A549 (cell line): ENCODE data around the gene ZNF750. TPM values are rescaled to one million over a fixed set of nuclear protein-coding genes. Genes with fewer than 3 reads are reported as not detected.

ENCODE experiments used
- ATAC-seq, 2 experiments: fragments of 200-7000 bp in 1 of 2; fragments of >200 bp in 1 of 2; cut with Nextera tagmentation in 1 of 2; cut with Tn5 transposase in 1 of 2; 3 replicates each; pipeline versions ENCODE4 v1.8.0 to v1.9.1; 2018 to 2020; ENCODE audit warnings: mild to moderate bottlenecking in 1 of 2, moderate library complexity in 1 of 2
- CTCF ChIA-PET: fragments of 300-600 bp; sonication (Branson Sonifier 250); formaldehyde crosslinking; extraction: SDS; loops from one replicate; lab custom pipeline; 2021; ENCODE audit warnings: antibody characterized with exemption, inconsistent platforms; lab: Yijun Ruan, JAX
- POLR2A ChIA-PET: fragments of 350-600 bp; formaldehyde crosslinking; extraction: SDS; loops from one replicate; lab custom pipeline; 2021; ENCODE audit warnings: antibody characterized with exemption, inconsistent platforms; lab: Yijun Ruan, JAX
- DNase-seq, 2 experiments: peaks; one replicate each; pipeline versions ENCODE4 v3.0.0 to v3.0.0-alpha.2; 2011 to 2016; ENCODE audit warnings: low read depth in 1 of 2, low spot score in 1 of 2
- FAIRE-seq: peaks from 2 replicates; lab custom pipeline; 2011; peaks lifted over from hg19 to GRCh38; lab: Jason Lieb, UNC
- H3K27ac ChIP-seq, 2 experiments: fragments of >200 bp; sonication (Bioruptor Twin); formaldehyde crosslinking; 3 replicates each; pipeline ENCODE4 v1.5.1; 2016 to 2017
- H3K4me1 ChIP-seq: fragments of >200 bp; sonication (Bioruptor Twin); formaldehyde crosslinking; 3 replicates; pipeline ENCODE4 v1.6.1; 2016
- H3K4me2 ChIP-seq: fragments of >200 bp; sonication (Bioruptor Twin); formaldehyde crosslinking; 3 replicates; pipeline ENCODE4 v1.6.1; 2016
- H3K4me3 ChIP-seq: fragments of >200 bp; sonication (Bioruptor Twin); formaldehyde crosslinking; 3 replicates; pipeline ENCODE4 v1.5.1; 2016
- H3K9me3 ChIP-seq: fragments of >200 bp; sonication (Bioruptor Twin); formaldehyde crosslinking; 3 replicates; pipeline ENCODE4 v1.6.1; 2016
- BHLHE40 ChIP-seq: IDR thresholded peaks from 2 replicates; pipeline ENCODE4 v1.6.1; 2012; ENCODE audit warnings: low read depth, low read length, inconsistent platforms
- CBX8 ChIP-seq: fragments of 200-600 bp; sonication (generic); IDR thresholded peaks from 2 replicates; pipeline ENCODE4 v1.6.1; 2016
- CEBPB ChIP-seq, 2 experiments: fragments of >200 bp in 1 of 2; sonication (Bioruptor Twin) in 1 of 2; formaldehyde crosslinking in 1 of 2; IDR thresholded peaks; 2 replicates each; pipeline ENCODE4 v1.6.1; 2012 to 2016
- CTCF ChIP-seq: fragments of >200 bp; sonication (Bioruptor Twin); formaldehyde crosslinking; IDR thresholded peaks from 3 replicates; pipeline ENCODE4 v1.5.1; 2016
- E2F6 ChIP-seq: IDR thresholded peaks from 2 replicates; pipeline ENCODE4 v1.6.1; 2012; ENCODE audit warnings: low read depth, borderline replicate concordance
- EHMT2 ChIP-seq: fragments of 200-600 bp; sonication (generic); IDR thresholded peaks from 2 replicates; pipeline ENCODE4 v1.6.1; 2016; ENCODE audit warnings: antibody characterized with exemption, low read depth, mild to moderate bottlenecking, moderate library complexity
- ELK1 ChIP-seq: fragments of 150-350 bp; IDR thresholded peaks from 2 replicates; pipeline ENCODE4 v1.6.1; 2014; ENCODE audit warnings: low read depth, mild to moderate bottlenecking, low read length
- EP300 ChIP-seq, 2 experiments: fragments of >200 bp; sonication (Bioruptor Twin); formaldehyde crosslinking; IDR thresholded peaks; 2 replicates in 1 of 2; 3 replicates in 1 of 2; pipeline ENCODE4 v1.6.1; 2016 to 2017
- ESRRA ChIP-seq: fragments of 150-350 bp; IDR thresholded peaks from 2 replicates; pipeline ENCODE4 v1.6.1; 2014; ENCODE audit warnings: mild to moderate bottlenecking, low read length, borderline replicate concordance
- FOXS1 ChIP-seq: fragments of 250-450 bp; sonication (Bioruptor Pico); IDR thresholded peaks from 2 replicates; pipeline ENCODE4 v1.5.0; 2020; ENCODE audit warnings: mild to moderate bottlenecking, moderate library complexity
- HES2 ChIP-seq: fragments of >200 bp; sonication (Bioruptor Twin); formaldehyde crosslinking; IDR thresholded peaks from 2 replicates; pipeline ENCODE4 v1.6.1; 2016
- JUN ChIP-seq, 2 experiments: fragments of >200 bp; sonication (Bioruptor Twin); formaldehyde crosslinking; IDR thresholded peaks; 2 replicates in 1 of 2; 3 replicates in 1 of 2; pipeline ENCODE4 v1.6.1; 2016 to 2017
- JUNB ChIP-seq: fragments of >200 bp; sonication (Bioruptor Twin); formaldehyde crosslinking; IDR thresholded peaks from 2 replicates; pipeline ENCODE4 v1.6.1; 2016
- MAZ ChIP-seq: fragments of 150-350 bp; IDR thresholded peaks from 2 replicates; pipeline ENCODE4 v1.6.1; 2014; ENCODE audit warnings: antibody characterized with exemption, low read depth, low read length, borderline replicate concordance
- NPAS2 ChIP-seq: fragments of 250-450 bp; sonication (Bioruptor Pico); IDR thresholded peaks from 2 replicates; pipeline ENCODE4 v1.8.0; 2022; ENCODE audit warnings: mild to moderate bottlenecking, moderate library complexity, borderline replicate concordance
- NR3C1 ChIP-seq: fragments of >200 bp; sonication (Bioruptor Twin); formaldehyde crosslinking; IDR thresholded peaks from 3 replicates; pipeline ENCODE4 v1.6.1; 2017
- RARB ChIP-seq: fragments of 250-450 bp; sonication (Bioruptor Pico); IDR thresholded peaks from 2 replicates; pipeline ENCODE4 v1.8.0; 2021; ENCODE audit warnings: mild to moderate bottlenecking, moderate library complexity
- REST ChIP-seq: fragments of 200-600 bp; sonication (generic); IDR thresholded peaks from 2 replicates; pipeline ENCODE4 v1.6.1; 2016; ENCODE audit warnings: antibody characterized with exemption, mild to moderate bottlenecking, moderate library complexity
- USF2 ChIP-seq: fragments of 450-650 bp; IDR thresholded peaks from 2 replicates; pipeline ENCODE4 v1.6.1; 2014; ENCODE audit warnings: antibody characterized with exemption
- ZNF302 ChIP-seq: fragments of 250-450 bp; sonication (Bioruptor Pico); IDR thresholded peaks from 2 replicates; pipeline ENCODE4 v1.9.0; 2021; ENCODE audit warnings: inconsistent platforms, mild to moderate bottlenecking, moderate library complexity
- WGBS: methylation state at CpG from one replicate; pipeline ENCODE4 v1.1.6; 2017; ENCODE audit errors: missing lambda C conversion rate; 5-methylcytosine and 5-hydroxymethylcytosine counted together
- polyA plus RNA-seq, 4 experiments: library from polyadenylated mRNA; depleted of rRNA in 3 of 4; stranded (reverse); fragments of >200 nt; fragmentation: RNase III in 1 of 4; extraction: RNeasy Plus Mini Kit Qiagen cat#74134 plus additional on column Dnase treatment in 1 of 4; gene quantifications; 2 replicates in 3 of 4; 3 replicates in 1 of 4; pipeline ENCODE4 v1.2.3, GENCODE V29; 2011 to 2017

ZNF750 gene
- polyA plus RNA-seq, 2 of the 4 experiments (the other 2 are of a cell fraction): not detected

GRCh38 chr17:82800885-82801284 lies 38.9 kb downstream of the ZNF750 start:
- no peak for ATAC-seq
- H3K4me1 ChIP-seq: no peaks in the 10 kb centered on the region
- H3K27ac ChIP-seq: no peak overlapping the region
- no peak for FAIRE-seq
- no peak for DNase-seq
- no peak overlapping the region for H3K4me3 ChIP-seq
- CTCF ChIA-PET: interaction anchor here (0.5 kb wide), 1 partner anchor 434 kb away, joined by 4 read pairs; no protein-coding TSS in a partner anchor
- H3K9me3 ChIP-seq: no peaks in the 10 kb centered on the region
- TF ChIP-seq USF2 (no peak), CTCF (no peak), CEBPB (IDR thresholded peaks at IDR 0.05) (no peak), JUNB (no peak), RARB (CRISPR knock-in tag) (no peak), MAZ (no peak), NPAS2 (CRISPR knock-in tag) (no peak)
- POLR2A ChIA-PET: no interaction called here
- whole genome bisulfite sequencing: 99% methylated on average over 8 of the region's 15 CpGs
- H3K4me2 ChIP-seq: no peak overlapping the region

GRCh38 chr17:82799591-82799990 lies 40.2 kb downstream of the ZNF750 start:
- Histone ChIP-seq H3K4me1 (no peaks in the 10 kb centered on the region), H3K4me3 (no peak overlapping the region), H3K4me2 (no peak overlapping the region), H3K9me3 (no peaks in the 10 kb centered on the region), H3K27ac (no peak overlapping the region)
- FAIRE-seq: no peak
- no peak for ATAC-seq
- TF ChIP-seq BHLHE40: no peak
- TF ChIP-seq ZNF302: no peak
- no peak for TF ChIP-seq HES2
- no peak for TF ChIP-seq REST
- no peak for TF ChIP-seq RARB (CRISPR knock-in tag)
- no peak for TF ChIP-seq NR3C1
- no peak for TF ChIP-seq EP300 (IDR thresholded peaks at IDR 0.05)
- no peak for TF ChIP-seq JUN (IDR thresholded peaks at IDR 0.05)
- ChIA-PET CTCF (interaction anchor here (0.8 to 2.4 kb wide), 2 partner anchors 11 to 17 kb away, joined by 4 to 8 read pairs; no protein-coding TSS in a partner anchor), POLR2A (no interaction called here)
- WGBS: 96% methylated on average over 16 of the region's 16 CpGs
- DNase-seq: no peak

GRCh38 chr17:82798752-82799151 lies 41.1 kb downstream of the ZNF750 start:
- Histone ChIP-seq H3K4me3 (no peak overlapping the region), H3K4me1 (no peaks in the 10 kb centered on the region), H3K9me3 (no peaks in the 10 kb centered on the region), H3K27ac (no peak overlapping the region), H3K4me2 (no peak overlapping the region)
- ATAC-seq (no peak), FAIRE-seq (no peak), DNase-seq (no peak)
- ChIA-PET CTCF (interaction anchor here (0.7 to 2.4 kb wide), 3 partner anchors 11 to 271 kb away, joined by 3 to 8 read pairs (median 3); no protein-coding TSS in a partner anchor), POLR2A (no interaction called here)
- WGBS: 94% methylated on average over 7 of the region's 7 CpGs
- no peak for TF ChIP-seq JUNB
- TF ChIP-seq ELK1: no peak
- no peak for TF ChIP-seq REST
- no peak for TF ChIP-seq E2F6
- no peak for TF ChIP-seq FOXS1
- no peak for TF ChIP-seq EHMT2
- no peak for TF ChIP-seq CBX8
- no peak for TF ChIP-seq EP300 (IDR thresholded peaks at IDR 0.05)
- no peak for TF ChIP-seq NPAS2 (CRISPR knock-in tag)
- no peak for TF ChIP-seq ESRRA
